Prostate gland (tissue), 2 donors: ENCODE data around the gene NQO1. TPM values are rescaled to one million over a fixed set of nuclear protein-coding genes. Genes with fewer than 3 reads are reported as not detected.
A peak's percentile ranks its signal among the peaks of the same experiment; 100 is the strongest.

Source experiments
- DNase-seq: peaks from one replicate; pipeline ENCODE4 v3.0.0-alpha.2; 2019; ENCODE audit warnings: low spot score
- H3K27ac ChIP-seq, 2 donors: fragments of 200-600 bp; sonication (generic); 2 replicates each; pipeline ENCODE4 v1.5.1; 2017 to 2019
- H3K27me3 ChIP-seq: fragments of 200-600 bp; sonication (generic); replicated peaks from 2 replicates; pipeline ENCODE4 v1.5.1; 2019; ENCODE audit not compliant: insufficient read depth
- H3K36me3 ChIP-seq, 2 donors: fragments of 200-600 bp; sonication (generic); 1 replicate in 1 of 2; 2 replicates in 1 of 2; pipeline versions ENCODE4 v1.5.1 to v1.8.1; 2017 to 2019
- H3K4me1 ChIP-seq: fragments of 200-600 bp; sonication (generic); replicated peaks from 2 replicates; pipeline ENCODE4 v1.5.1; 2019
- H3K4me3 ChIP-seq, 2 donors: fragments of 200-600 bp; sonication (generic); 2 replicates each; pipeline ENCODE4 v1.5.1; 2017 to 2019
- H3K9me3 ChIP-seq: fragments of 200-600 bp; sonication (generic); 2 replicates; pipeline ENCODE4 v1.5.1; 2017
- POLR2A ChIP-seq: fragments of 450-650 bp; IDR thresholded peaks from one replicate; pipeline ENCODE4 v1.6.1; 2016; ENCODE audit warnings: antibody characterized with exemption, mild to moderate bottlenecking
- POLR2AphosphoS5 ChIP-seq: sonication (generic); formaldehyde crosslinking; IDR thresholded peaks from one replicate; pipeline ENCODE4 v1.6.1; 2017; ENCODE audit warnings: antibody characterized with exemption
- WGBS: methylation state at CpG from one replicate; pipeline ENCODE4 v1.1.5; 2018; 5-methylcytosine and 5-hydroxymethylcytosine counted together
- intact Hi-C: fragments of 100-400 bp; cut with DNase I; formaldehyde crosslinking; loops from one replicate; pipeline ENCODE4 v1.14.2; 2022
- total RNA-seq, 2 donors: library from RNA; depleted of rRNA; stranded (reverse); fragments of >200 nt; gene quantifications; one replicate each; pipeline ENCODE4 v1.1.0, GENCODE V29; 2016
- TF ChIP-seq, protein P1 (sequence below), 4 experiments: fragments of 200-600 bp in 2 of 4; fragments of 450-650 bp in 2 of 4; sonication (generic) in 2 of 4; IDR thresholded peaks; 1 replicate in 3 of 4; 2 replicates in 1 of 4; pipeline ENCODE4 v1.5.1; 2016 to 2019; ENCODE audit warnings: antibody characterized with exemption in 4 of 4, mild to moderate bottlenecking in 2 of 4, moderate library complexity in 2 of 4

Gene NQO1
- total RNA-seq, 2 donors from 2014 or later = 25.2 to 43.9 TPM

DNA sequence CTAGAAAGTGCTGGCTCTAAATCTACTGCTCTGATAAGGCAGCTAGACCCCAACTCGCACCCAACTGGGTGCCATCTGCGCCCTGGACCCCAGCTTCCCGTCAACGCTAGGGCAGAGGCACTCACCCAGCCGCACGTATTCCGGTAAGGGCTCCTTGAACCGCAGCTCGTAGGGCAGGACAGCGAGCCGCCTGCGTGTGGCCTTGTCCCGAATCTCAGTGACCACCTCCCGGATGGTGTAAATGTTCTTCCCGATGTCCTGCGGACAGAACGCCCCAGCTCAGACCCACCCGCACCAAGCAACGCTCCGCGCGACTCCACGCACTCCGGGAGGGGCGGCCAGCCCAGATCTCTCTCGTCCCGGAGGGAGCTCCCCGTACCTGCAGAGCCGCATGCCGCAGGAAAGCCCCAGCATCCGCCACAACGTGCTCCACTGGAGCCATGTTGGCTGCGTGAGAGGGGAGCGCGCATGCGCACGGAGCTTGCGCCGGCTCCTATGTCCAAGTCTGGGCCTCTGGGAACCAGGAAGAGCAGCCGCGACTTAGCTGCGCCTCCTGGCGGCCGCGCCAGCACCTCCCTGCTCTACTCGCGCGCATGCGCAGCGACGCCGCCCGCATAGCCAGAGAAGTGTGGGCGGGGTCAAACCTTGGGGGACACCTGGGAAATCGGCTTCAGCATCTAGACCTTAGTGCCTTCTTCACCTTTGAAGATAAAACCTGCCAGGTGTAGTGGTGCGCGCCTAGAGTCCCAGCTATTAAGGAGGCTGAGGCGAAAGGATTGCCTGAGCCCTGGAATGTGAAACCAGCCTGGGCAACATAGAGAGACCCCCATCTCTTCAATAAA is 28.3 kb upstream of the NQO1 start, which contains the start of gene NOB1:
Gene NOB1 (minus strand): TSS at position 458 of the 842 bp plus-strand sequence. CDS start 16 bp downstream, at position 442.
- DNase-seq = peak; percentile 95
- peak within 1 kb of the TSS; percentile 49 to 60 for H3K27ac ChIP-seq
- H3K4me3 ChIP-seq = peak within 1 kb of the TSS; percentile 50 to 78
- H3K36me3 ChIP-seq = peaks cover 0 to 2% of the 10 kb centered on the region in 2 donors
- no peaks in the 10 kb centered on the region for H3K4me1 ChIP-seq
- intact Hi-C loops = loop anchor here (2.0 kb wide), 3 partner anchors 46 to 358 kb away; no protein-coding TSS in a partner anchor
- H3K9me3 ChIP-seq = no peaks in the 10 kb centered on the region
- WGBS = under 1% methylated on average over 46 of the region's 58 CpGs
- no peaks in the 10 kb centered on the region for H3K27me3 ChIP-seq
- TF ChIP-seq, protein P1, sequence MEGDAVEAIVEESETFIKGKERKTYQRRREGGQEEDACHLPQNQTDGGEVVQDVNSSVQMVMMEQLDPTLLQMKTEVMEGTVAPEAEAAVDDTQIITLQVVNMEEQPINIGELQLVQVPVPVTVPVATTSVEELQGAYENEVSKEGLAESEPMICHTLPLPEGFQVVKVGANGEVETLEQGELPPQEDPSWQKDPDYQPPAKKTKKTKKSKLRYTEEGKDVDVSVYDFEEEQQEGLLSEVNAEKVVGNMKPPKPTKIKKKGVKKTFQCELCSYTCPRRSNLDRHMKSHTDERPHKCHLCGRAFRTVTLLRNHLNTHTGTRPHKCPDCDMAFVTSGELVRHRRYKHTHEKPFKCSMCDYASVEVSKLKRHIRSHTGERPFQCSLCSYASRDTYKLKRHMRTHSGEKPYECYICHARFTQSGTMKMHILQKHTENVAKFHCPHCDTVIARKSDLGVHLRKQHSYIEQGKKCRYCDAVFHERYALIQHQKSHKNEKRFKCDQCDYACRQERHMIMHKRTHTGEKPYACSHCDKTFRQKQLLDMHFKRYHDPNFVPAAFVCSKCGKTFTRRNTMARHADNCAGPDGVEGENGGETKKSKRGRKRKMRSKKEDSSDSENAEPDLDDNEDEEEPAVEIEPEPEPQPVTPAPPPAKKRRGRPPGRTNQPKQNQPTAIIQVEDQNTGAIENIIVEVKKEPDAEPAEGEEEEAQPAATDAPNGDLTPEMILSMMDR (IDR thresholded peaks at IDR 0.05) = peak; percentile 94 to 100 (median 100)
- TF ChIP-seq POLR2AphosphoS5 (peak; percentile 95), POLR2A (peak; percentile 70)

DNA sequence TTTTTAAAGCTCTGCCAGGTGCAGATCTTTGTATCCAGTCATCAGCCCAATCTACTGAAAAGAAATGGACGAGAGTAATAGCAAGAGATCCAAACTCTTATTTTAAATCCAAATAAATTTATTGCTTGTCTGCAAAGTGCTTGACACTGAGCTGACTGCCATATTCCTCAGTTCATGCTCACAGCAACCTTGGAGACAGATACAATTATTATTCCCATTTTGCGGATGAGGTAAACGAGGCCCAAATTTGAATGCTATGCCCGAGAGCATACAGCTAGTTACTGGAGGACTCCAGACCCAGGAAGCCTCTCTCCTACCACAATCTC is 27.7 kb upstream of the NQO1 start:
- intact Hi-C loops = loop anchor here (2.0 kb wide), 3 partner anchors 45 to 357 kb away; no protein-coding TSS in a partner anchor
- peaks cover 0 to 2% of the 10 kb centered on the region in 2 donors for H3K36me3 ChIP-seq

DNA sequence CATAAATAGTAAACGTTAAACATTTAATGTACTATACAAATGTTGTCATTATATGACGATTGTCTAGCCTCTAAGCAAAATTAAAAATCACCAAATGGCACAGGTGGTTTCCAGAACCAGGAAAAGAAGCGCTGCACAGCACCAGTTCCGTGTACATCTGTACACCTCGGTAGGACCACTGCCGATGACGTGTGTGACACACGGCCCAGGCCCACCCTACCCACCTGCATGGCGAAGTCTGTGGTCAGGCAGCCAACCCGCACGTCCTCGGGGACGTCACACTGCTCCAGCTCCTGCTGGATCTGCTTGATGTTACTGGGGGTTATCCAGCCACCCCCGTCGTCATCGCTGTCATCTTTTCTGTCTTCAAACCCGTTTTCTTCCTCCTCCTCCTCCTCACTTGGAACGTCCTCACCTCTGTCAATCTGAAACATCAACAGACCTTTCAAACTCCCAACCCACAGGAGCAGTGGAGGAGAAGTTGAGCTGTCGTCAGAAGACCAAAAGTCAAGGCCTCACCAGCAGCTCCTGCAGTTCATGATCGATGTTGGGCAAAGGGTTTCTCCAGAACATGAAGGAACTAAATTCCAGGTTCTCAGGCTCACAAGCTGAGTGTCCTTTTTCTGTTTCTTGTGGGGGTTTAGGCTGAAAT is 22.5 kb upstream of the NQO1 start:
- H3K27ac ChIP-seq = no peak overlapping the region
- no peak overlapping the region for H3K4me3 ChIP-seq
- no peak for DNase-seq
- TF ChIP-seq, protein P1 (IDR thresholded peaks at IDR 0.05) = no peak
- TF ChIP-seq POLR2A = no peak
- TF ChIP-seq POLR2AphosphoS5 = no peak
- no peaks in the 10 kb centered on the region for H3K4me1 ChIP-seq
- WGBS = 87% methylated on average over 20 of the region's 20 CpGs
- intact Hi-C loops = no loop called here
- H3K36me3 ChIP-seq = peaks cover 11 to 12% of the 10 kb centered on the region in 2 donors
- H3K9me3 ChIP-seq = no peaks in the 10 kb centered on the region
- H3K27me3 ChIP-seq = no peaks in the 10 kb centered on the region

More for the DNA sequence above, 27.7 kb upstream of the NQO1 start:
- Histone ChIP-seq H3K4me1 (no peaks in the 10 kb centered on the region), H3K27ac (peak overlapping the region; percentile 49 to 60), H3K9me3 (no peaks in the 10 kb centered on the region), H3K27me3 (no peaks in the 10 kb centered on the region), H3K4me3 (peak overlapping the region; percentile 50 to 78)
- 10% methylated on average over 4 of the region's 4 CpGs for WGBS
- TF ChIP-seq POLR2A = no peak
- TF ChIP-seq POLR2AphosphoS5 = no peak
- TF ChIP-seq, protein P1 (IDR thresholded peaks at IDR 0.05) = no peak
- no peak for DNase-seq

DNA sequence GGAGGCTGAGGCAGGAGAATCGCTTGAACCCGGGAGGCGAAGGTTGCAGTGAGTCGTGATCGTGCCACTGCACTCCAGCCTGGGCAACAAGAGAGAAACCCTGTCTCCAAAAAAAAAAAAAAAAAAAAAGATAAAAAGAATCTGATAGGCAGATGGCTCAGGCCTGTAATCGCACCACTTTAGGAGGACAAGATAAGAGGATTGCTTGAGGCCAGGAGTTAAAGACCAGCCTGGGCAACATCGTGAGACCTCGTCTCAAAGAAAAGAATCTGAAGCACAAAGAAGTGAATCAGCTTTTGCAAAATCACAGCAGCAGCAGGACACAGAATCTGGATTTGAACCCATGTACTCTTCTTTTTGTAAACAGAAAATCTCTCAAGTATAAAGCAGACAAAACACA is 20.8 kb upstream of the NQO1 start:
- Histone ChIP-seq H3K27me3 (no peaks in the 10 kb centered on the region), H3K27ac (no peak overlapping the region), H3K36me3 (peaks cover 11 to 12% of the 10 kb centered on the region in 2 donors), H3K9me3 (no peaks in the 10 kb centered on the region), H3K4me1 (no peaks in the 10 kb centered on the region), H3K4me3 (no peak overlapping the region)
- intact Hi-C loops = no loop called here
- TF ChIP-seq, protein P1 (IDR thresholded peaks at IDR 0.05) = no peak
- TF ChIP-seq POLR2A = no peak
- TF ChIP-seq POLR2AphosphoS5 = no peak
- DNase-seq = no peak
- WGBS = 93% methylated on average over 8 of the region's 8 CpGs
